Body of pancreas (tissue), 4 donors: ENCODE results near the gene PPEF1. TPM values are rescaled to one million over a fixed set of nuclear protein-coding genes. Genes with fewer than 3 reads are reported as not detected.
A peak's percentile ranks its signal among the peaks of the same experiment; 100 is the strongest.

Source experiments
- ATAC-seq: fragments of 150-250 bp; one replicate; pipeline ENCODE4 v1.9.1; 2016
- DNase-seq, 4 donors: peaks; one replicate each; pipeline ENCODE4 v3.0.0-alpha.2; 2019
- H3K27ac ChIP-seq, 4 donors: fragments of 200-600 bp; sonication (generic); 1 replicate in 3 of 4; 2 replicates in 1 of 4; pipeline versions ENCODE4 v1.5.1 to v1.6.1; 2016 to 2019; ENCODE audit warnings: mild to moderate bottlenecking in 1 of 4, mixed read lengths in 1 of 4, moderate library complexity in 1 of 4
- H3K27me3 ChIP-seq, 2 donors: fragments of 200-600 bp; sonication (generic); one replicate each; pipeline ENCODE4 v1.6.0; 2016; ENCODE audit warnings: mild to moderate bottlenecking in 1 of 2
- H3K36me3 ChIP-seq, 2 donors: fragments of 200-600 bp; sonication (generic); replicated peaks in 1 of 2; 2 replicates each; pipeline ENCODE4 v1.5.1; 2016; ENCODE audit warnings: low read depth in 2 of 2; ENCODE audit not compliant: insufficient read depth in 1 of 2
- H3K4me1 ChIP-seq: fragments of 200-600 bp; sonication (generic); one replicate; pipeline ENCODE4 v1.6.0; 2016
- H3K4me3 ChIP-seq, 2 donors: fragments of 200-600 bp; sonication (generic); 1 replicate in 1 of 2; 2 replicates in 1 of 2; pipeline ENCODE4 v1.5.1; 2016 to 2019
- H3K9me3 ChIP-seq, 3 donors: fragments of 200-600 bp; sonication (generic); 1 replicate in 2 of 3; 2 replicates in 1 of 3; pipeline ENCODE4 v1.5.1; 2016
- CTCF ChIP-seq, 7 experiments: fragments of 450-650 bp in 4 of 7; fragments of 200-600 bp in 3 of 7; sonication (generic) in 3 of 7; IDR thresholded peaks; one replicate each; pipeline ENCODE4 v1.5.1; 2016 to 2019; ENCODE audit warnings: antibody characterized with exemption in 7 of 7
- POLR2A ChIP-seq, 3 donors: fragments of 450-650 bp; IDR thresholded peaks; one replicate each; pipeline ENCODE4 v1.6.1; 2016; ENCODE audit warnings: antibody characterized with exemption in 3 of 3, mild to moderate bottlenecking in 2 of 3
- WGBS, 2 donors: methylation state at CpG; one replicate each; pipeline ENCODE4 v1.1.5; 2017; 5-methylcytosine and 5-hydroxymethylcytosine counted together
- intact Hi-C: fragments of 100-400 bp; cut with DNase I; formaldehyde crosslinking; loops from one replicate; pipeline ENCODE4 v1.15.1; 2023
- total RNA-seq, 2 donors: library from RNA; depleted of rRNA; stranded (reverse); fragments of >200 nt; gene quantifications; one replicate each; pipeline ENCODE4 v1.1.0, GENCODE V29; 2016

The PPEF1 gene
- total RNA-seq, 2 donors from 2014 or later: 0.78 TPM; not detected in 1

DNA sequence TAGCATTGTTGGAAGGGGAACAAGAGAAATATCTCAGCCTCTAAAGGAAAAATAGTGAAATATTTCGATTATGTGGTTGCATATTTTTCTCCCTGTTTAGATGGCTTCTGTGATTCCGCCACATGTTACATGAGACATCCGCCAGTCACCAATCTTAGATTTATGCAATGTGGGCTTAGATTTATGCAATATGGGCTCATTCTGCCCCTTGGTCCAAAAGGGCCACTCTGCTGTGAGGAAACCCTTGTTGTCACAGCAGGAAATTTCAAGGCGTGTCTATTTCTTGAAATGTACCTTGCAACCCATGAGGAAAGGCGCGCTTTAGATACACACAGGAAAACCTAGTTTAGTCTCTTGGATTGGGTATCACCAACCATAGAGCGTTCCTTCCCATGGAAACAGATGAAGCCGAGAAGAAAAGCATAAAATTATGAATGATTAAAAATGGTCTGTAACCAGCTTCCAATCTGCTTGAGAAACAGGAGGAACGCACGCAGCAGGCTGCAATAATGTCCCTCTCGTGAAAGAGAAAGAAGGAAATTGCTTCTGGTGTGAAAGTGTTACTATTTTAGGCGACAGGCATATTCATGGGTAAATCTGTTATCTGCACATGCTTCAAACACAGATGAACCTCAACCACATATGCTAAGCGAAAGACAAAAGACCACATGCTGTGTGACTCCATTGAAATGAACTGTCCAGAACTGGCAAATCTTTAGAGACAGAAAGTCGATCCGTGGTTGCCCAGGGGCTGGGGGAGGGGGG, 39.2 kb upstream of the PPEF1 start:
- WGBS, 2 donors: 67 to 84% methylated on average over 12 to 14 of the region's 15 CpGs
- no peaks in the 10 kb centered on the region for H3K27me3 ChIP-seq
- intact Hi-C loops: no loop called here
- DNase-seq: no peak
- no peak for TF ChIP-seq POLR2A (IDR thresholded peaks at IDR 0.05)
- no peak for TF ChIP-seq CTCF (IDR thresholded peaks at IDR 0.05)
- ATAC-seq: no peak
- no peaks in the 10 kb centered on the region for H3K36me3 ChIP-seq
- no peaks in the 10 kb centered on the region for H3K9me3 ChIP-seq
- no peaks in the 10 kb centered on the region for H3K4me1 ChIP-seq
- H3K27ac ChIP-seq: no peak overlapping the region
- H3K4me3 ChIP-seq: no peak overlapping the region

DNA sequence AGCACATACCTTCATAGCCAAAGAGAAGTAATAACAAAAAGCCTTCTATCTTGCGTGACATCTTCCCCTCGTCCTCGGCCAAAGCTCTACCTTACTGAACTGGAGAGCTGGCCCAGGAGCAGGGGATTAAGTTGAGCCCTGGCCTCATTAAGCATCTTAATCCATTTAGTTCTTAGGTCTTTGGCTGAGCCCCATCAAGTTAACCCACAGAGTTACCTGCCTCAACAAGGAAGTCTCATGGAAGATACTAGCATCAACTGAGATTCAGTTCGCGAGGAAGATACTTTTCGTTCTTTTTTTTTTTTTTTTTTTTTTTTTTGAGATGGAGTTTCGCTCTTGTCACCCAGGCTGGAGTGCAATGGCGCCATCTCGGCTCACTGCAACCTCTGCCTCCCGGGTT, 35.4 kb upstream of the PPEF1 start, which contains the start of gene RS1:
TSS of gene RS1 (minus strand) at position 101 of the 400 bp plus-strand sequence. CDS start at position 61, 40 bp downstream.
- no peaks in the 10 kb centered on the region for H3K27me3 ChIP-seq
- 90 to 92% methylated on average over 9 to 10 of the region's 10 CpGs for WGBS, 2 donors
- intact Hi-C loops: no loop called here
- no peak within 1 kb of the TSS for H3K27ac ChIP-seq
- TF ChIP-seq CTCF (IDR thresholded peaks at IDR 0.05) (no peak), POLR2A (IDR thresholded peaks at IDR 0.05) (no peak)
- no peaks in the 10 kb centered on the region for H3K9me3 ChIP-seq
- no peaks in the 10 kb centered on the region for H3K4me1 ChIP-seq
- H3K4me3 ChIP-seq: no peak within 1 kb of the TSS
- ATAC-seq (no peak), DNase-seq (no peak)
- no peaks in the 10 kb centered on the region for H3K36me3 ChIP-seq

DNA sequence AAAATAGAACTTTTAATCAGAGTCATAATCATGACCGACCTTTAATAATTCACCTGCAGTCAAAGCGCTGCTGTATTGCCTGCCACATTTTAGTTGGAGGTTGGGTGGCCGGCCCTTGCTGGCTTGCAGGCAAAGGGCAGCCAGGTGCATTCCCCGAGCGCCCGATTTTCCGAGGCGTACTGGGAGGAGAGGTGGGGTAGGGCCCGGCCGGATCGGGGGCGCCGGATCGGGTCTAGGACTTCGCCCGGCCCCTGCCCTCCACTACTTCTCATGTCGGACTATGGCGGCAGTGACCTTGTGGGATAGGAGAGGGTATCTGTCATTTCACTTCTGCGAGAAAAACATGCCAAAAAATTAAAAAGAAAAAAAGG, 33.0 kb upstream of the PPEF1 start:
- WGBS, 2 donors: 0 to 4% methylated on average over 11 to 14 of the region's 19 CpGs
- TF ChIP-seq CTCF (IDR thresholded peaks at IDR 0.05): no peak
- TF ChIP-seq POLR2A (IDR thresholded peaks at IDR 0.05): no peak
- no peaks in the 10 kb centered on the region for H3K36me3 ChIP-seq
- H3K4me1 ChIP-seq: no peaks in the 10 kb centered on the region
- peak overlapping the region in 1 of 2 donors; percentile 10 for H3K4me3 ChIP-seq
- peak; percentile 45 for ATAC-seq
- H3K9me3 ChIP-seq: no peaks in the 10 kb centered on the region
- peak overlapping the region in 3 of 4 donors; percentile 76 to 88 (median 82) for H3K27ac ChIP-seq
- no peaks in the 10 kb centered on the region for H3K27me3 ChIP-seq
- DNase-seq: peak; percentile 7 to 38 (median 28)
- intact Hi-C loops: no loop called here

- intact Hi-C loops: no loop called here
- 1 to 3% methylated on average over 17 to 43 of the region's 74 CpGs for WGBS, 2 donors
Measured at GRCh38 chrX:18674788-18675735, 32.4 kb upstream of the PPEF1 start.

More at GRCh38 chrX:18674788-18675735, 32.4 kb upstream of the PPEF1 start:
- TF ChIP-seq POLR2A (IDR thresholded peaks at IDR 0.05) (peak in 2 of 3 donors; percentile 55 to 67), CTCF (IDR thresholded peaks at IDR 0.05) (no peak)
- no peaks in the 10 kb centered on the region for H3K36me3 ChIP-seq
- H3K4me3 ChIP-seq: peak overlapping the region; percentile 13 to 45
- no peaks in the 10 kb centered on the region for H3K9me3 ChIP-seq
- DNase-seq (peak; percentile 76 to 78 (median 77)), ATAC-seq (peak; percentile 94)
- no peaks in the 10 kb centered on the region for H3K27me3 ChIP-seq
- no peaks in the 10 kb centered on the region for H3K4me1 ChIP-seq
- H3K27ac ChIP-seq: peak overlapping the region in 3 of 4 donors; percentile 82 to 88 (median 83)
